BLaER1 treated with 17β-estradiol and CSF1 and Interleukin-3, amounts not matched to agents 10 nM and 100 nM (cell line): ENCODE measurements around the gene SCAMP2.

ENCODE experiments used
- H3K27ac ChIP-seq, 11 experiments: shearing (Covaris generic); formaldehyde crosslinking; 2 replicates each; pipeline ENCODE4 v1.8.1; 2022
- H3K27me3 ChIP-seq, 11 experiments: shearing (Covaris generic); formaldehyde crosslinking; 2 replicates each; pipeline ENCODE4 v1.8.1; 2022
- H3K36me3 ChIP-seq, 11 experiments: shearing (Covaris generic); formaldehyde crosslinking; 2 replicates each; pipeline ENCODE4 v1.8.1; 2022
- H3K4me1 ChIP-seq, 10 experiments: shearing (Covaris generic); formaldehyde crosslinking; 2 replicates each; pipeline ENCODE4 v1.8.1; 2022
- H3K4me2 ChIP-seq, 11 experiments: shearing (Covaris generic); formaldehyde crosslinking; 2 replicates each; pipeline ENCODE4 v1.8.1; 2022
- H3K4me3 ChIP-seq, 10 experiments: shearing (Covaris generic); formaldehyde crosslinking; 2 replicates each; pipeline ENCODE4 v1.8.1; 2022
- H3K9ac ChIP-seq, 11 experiments: shearing (Covaris generic); formaldehyde crosslinking; 2 replicates each; pipeline ENCODE4 v1.8.1; 2022
- H3K9me3 ChIP-seq, 11 experiments: shearing (Covaris generic); formaldehyde crosslinking; replicated peaks in 1 of 11; 2 replicates each; pipeline ENCODE4 v1.8.1; 2022
- H4K20me1 ChIP-seq, 11 experiments: shearing (Covaris generic); formaldehyde crosslinking; 2 replicates each; pipeline ENCODE4 v1.8.1; 2022
- Cebpa-rat ChIP-seq, 11 experiments: shearing (Covaris generic); IDR thresholded peaks; 2 replicates each; pipeline ENCODE4 v1.8.1; 2022

Gene SCAMP2

DNA sequence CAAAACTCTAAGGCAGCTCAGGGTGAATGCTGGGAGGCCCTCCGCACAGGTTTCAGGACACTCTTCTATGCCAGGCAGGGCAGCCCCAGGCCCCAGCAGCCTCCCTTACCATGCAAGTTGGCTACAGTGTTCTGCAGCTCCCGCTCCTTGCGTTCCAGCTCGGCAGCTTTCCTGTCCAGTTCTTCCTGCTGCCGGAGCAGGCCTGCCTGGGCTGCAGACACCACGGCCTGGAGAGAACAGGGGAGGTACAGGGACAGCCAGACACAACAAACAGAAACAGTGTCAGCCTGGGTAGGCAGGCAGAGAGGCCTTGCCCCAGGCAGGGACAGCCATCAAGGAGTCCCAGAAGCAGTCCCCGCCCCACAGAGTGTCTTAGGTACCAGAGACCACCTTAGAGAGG, 21.2 kb downstream of the SCAMP2 start:
- Histone ChIP-seq H3K27ac (peak overlapping the region in 1 of 11 experiments; percentile 83; a peak in 1 of 22 replicates), H3K9me3 (no peaks in the 10 kb centered on the region), H3K9ac (peak overlapping the region in 1 of 11 experiments; percentile 9; a peak in 1 of 22 replicates), H3K4me1 (peaks cover 38 to 65% (median 52%) of the 10 kb centered on the region in 10 experiments), H4K20me1 (peaks cover 35 to 84% (median 53%) of the 10 kb centered on the region in 11 experiments; a peak in 20 of 22 replicates), H3K4me3 (no peak overlapping the region), H3K27me3 (no peaks in the 10 kb centered on the region), H3K36me3 (peaks cover 66 to 84% (median 74%) of the 10 kb centered on the region in 11 experiments), H3K4me2 (no peak overlapping the region)
- no peak for TF ChIP-seq Cebpa-rat (IDR thresholded peaks at IDR 0.05)

- H3K9ac ChIP-seq: peak overlapping the region in 1 of 11 experiments; percentile 1; a peak in 1 of 22 replicates
- H4K20me1 ChIP-seq: peaks cover 20 to 75% (median 38%) of the 10 kb centered on the region in 11 experiments; a peak in 18 of 22 replicates
- no peak overlapping the region for H3K4me2 ChIP-seq
- H3K27me3 ChIP-seq: no peaks in the 10 kb centered on the region
- no peak overlapping the region for H3K4me3 ChIP-seq
- H3K9me3 ChIP-seq: no peaks in the 10 kb centered on the region
- TF ChIP-seq Cebpa-rat (IDR thresholded peaks at IDR 0.05): no peak
- no peak overlapping the region for H3K27ac ChIP-seq
- peaks cover 76 to 94% (median 90%) of the 10 kb centered on the region in 11 experiments for H3K36me3 ChIP-seq
- peaks cover 38 to 64% (median 48%) of the 10 kb centered on the region in 10 experiments for H3K4me1 ChIP-seq
These were observed 22.8 kb downstream of the SCAMP2 start for GRCh38 chr15:74850393-74850792.

DNA sequence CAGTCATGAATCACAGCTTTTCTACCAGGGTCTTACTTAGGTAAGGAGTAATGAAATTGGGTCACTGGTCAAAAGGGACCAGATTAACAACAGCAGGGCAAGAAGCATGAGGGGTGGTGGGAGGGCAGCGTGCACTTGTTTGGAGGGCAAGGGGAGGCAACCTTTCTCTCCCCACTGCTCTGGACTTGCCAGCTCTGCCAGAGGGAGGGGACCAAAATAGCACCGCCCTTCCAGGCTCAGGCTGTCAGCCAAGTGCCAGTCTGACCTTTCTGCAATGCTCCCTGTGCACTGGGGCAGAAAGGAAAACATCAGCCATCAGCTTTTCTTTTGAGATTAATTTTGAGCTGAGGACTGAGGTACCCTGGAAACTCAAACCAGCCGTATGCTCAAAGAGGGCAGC, 25.7 kb downstream of the SCAMP2 start:
- no peak for TF ChIP-seq Cebpa-rat (IDR thresholded peaks at IDR 0.05)
- no peaks in the 10 kb centered on the region for H3K27me3 ChIP-seq
- H3K9ac ChIP-seq: peak overlapping the region in 5 of 11 experiments; percentile 7 to 25 (median 15); a peak in 3 of 22 replicates
- H3K4me3 ChIP-seq: no peak overlapping the region
- peaks cover 0 to 50% (median 9%) of the 10 kb centered on the region in 11 experiments; a peak in 9 of 22 replicates for H4K20me1 ChIP-seq
- no peaks in the 10 kb centered on the region for H3K9me3 ChIP-seq
- no peak overlapping the region for H3K27ac ChIP-seq
- H3K4me2 ChIP-seq: peak overlapping the region in 6 of 11 experiments; percentile 24 to 50 (median 38); a peak in 10 of 22 replicates
- peaks cover 45 to 59% (median 53%) of the 10 kb centered on the region in 10 experiments for H3K4me1 ChIP-seq
- H3K36me3 ChIP-seq: peaks cover 65 to 83% (median 69%) of the 10 kb centered on the region in 11 experiments

- Histone ChIP-seq H3K9ac (peak overlapping the region; percentile 61 to 93 (median 88); a peak in 20 of 22 replicates), H3K9me3 (no peaks in the 10 kb centered on the region), H3K4me1 (peaks cover 63 to 75% (median 71%) of the 10 kb centered on the region in 10 experiments), H3K4me2 (peak overlapping the region; percentile 85 to 99 (median 93)), H3K27ac (peak overlapping the region in 10 of 11 experiments; percentile 1 to 99 (median 91); a peak in 17 of 22 replicates), H3K36me3 (peaks cover 46 to 69% (median 53%) of the 10 kb centered on the region in 11 experiments), H4K20me1 (peaks cover 0 to 44% (median 8%) of the 10 kb centered on the region in 11 experiments; a peak in 8 of 22 replicates), H3K4me3 (no peak overlapping the region), H3K27me3 (no peaks in the 10 kb centered on the region)
- TF ChIP-seq Cebpa-rat (IDR thresholded peaks at IDR 0.05): no peak
These were observed 27.6 kb downstream of the SCAMP2 start for GRCh38 chr15:74845581-74845980.

DNA sequence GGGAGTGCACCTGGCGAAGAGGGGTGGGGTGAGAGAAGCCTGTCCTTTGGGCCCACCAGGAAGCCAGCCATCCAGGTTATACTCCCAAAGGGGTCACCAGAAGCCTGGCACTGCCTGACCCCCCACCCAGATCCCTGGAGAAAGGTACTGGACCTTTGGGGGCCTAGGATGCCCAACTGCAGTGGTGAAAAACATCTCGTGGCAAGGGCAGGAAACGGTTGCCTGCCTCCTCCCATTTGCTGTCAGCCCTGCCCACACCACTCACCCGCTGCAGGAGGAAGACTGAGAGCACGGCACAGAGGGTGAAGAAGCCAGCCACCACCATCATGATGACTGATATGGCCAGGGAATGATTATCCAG, 28.0 kb downstream of the SCAMP2 start:
- peak overlapping the region; percentile 81 to 93 (median 89); a peak in 20 of 22 replicates for H3K9ac ChIP-seq
- H3K4me1 ChIP-seq: peaks cover 67 to 79% (median 75%) of the 10 kb centered on the region in 10 experiments
- H3K4me2 ChIP-seq: peak overlapping the region; percentile 85 to 99 (median 93)
- no peaks in the 10 kb centered on the region for H3K27me3 ChIP-seq
- no peaks in the 10 kb centered on the region for H3K9me3 ChIP-seq
- H3K4me3 ChIP-seq: peak overlapping the region in 1 of 10 experiments; percentile 18; a peak in 2 of 20 replicates
- peak overlapping the region; percentile 33 to 99 (median 91); a peak in 20 of 22 replicates for H3K27ac ChIP-seq
- H4K20me1 ChIP-seq: peaks cover 0 to 44% (median 10%) of the 10 kb centered on the region in 11 experiments; a peak in 11 of 22 replicates
- peaks cover 43 to 69% (median 50%) of the 10 kb centered on the region in 11 experiments for H3K36me3 ChIP-seq
- TF ChIP-seq Cebpa-rat (IDR thresholded peaks at IDR 0.05): no peak

DNA sequence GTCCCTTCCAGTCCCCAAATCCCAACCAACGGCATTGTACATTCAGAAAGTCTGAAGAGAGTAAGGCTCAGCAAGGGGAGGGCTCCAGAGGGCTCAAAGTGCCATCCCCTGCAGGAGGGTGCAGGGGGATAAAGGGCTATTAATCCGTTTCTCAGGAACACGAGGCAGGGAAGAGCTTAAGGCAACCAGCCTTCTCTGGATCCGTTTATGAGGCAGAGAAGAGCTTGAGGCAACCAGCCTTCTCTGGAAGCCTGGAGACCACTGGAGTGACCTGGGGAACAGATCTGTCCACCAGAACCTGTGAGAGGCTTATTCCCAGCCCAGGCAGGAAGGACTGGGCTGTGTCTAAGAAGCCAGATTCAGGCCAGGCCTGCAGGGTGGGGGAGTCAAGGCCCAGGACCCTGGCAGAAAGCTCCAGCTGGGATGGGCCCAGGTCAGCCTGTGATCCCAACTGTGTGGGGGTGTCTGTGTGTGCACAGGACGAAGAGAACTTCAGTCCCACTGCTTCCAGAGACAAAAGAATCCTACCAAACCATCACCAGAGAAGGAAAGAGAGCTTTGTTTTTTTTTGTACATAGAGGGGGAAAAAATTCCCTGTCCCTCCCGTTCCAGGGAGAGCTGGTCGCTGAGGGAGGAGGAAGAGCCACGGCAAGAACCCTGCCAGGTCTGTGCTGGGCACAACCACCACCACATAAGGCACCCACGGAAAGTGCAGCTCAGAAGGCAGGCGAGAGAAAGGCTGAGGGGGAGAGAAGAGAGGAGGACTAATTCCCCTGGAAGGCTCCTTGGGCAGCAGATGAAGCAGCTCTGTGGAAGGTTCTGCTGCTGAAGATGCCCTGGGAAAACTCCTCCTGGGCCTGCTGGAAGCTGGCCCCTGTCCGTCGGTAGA, 28.6 kb downstream of the SCAMP2 start:
- peak overlapping the region in 6 of 10 experiments; percentile 79 to 85 (median 82); a peak in 9 of 20 replicates for H3K4me3 ChIP-seq
- H3K27me3 ChIP-seq: no peaks in the 10 kb centered on the region
- H3K9me3 ChIP-seq: no peaks in the 10 kb centered on the region
- peak overlapping the region; percentile 33 to 99 (median 91); a peak in 21 of 22 replicates for H3K27ac ChIP-seq
- peaks cover 73 to 85% (median 81%) of the 10 kb centered on the region in 10 experiments for H3K4me1 ChIP-seq
- peak overlapping the region; percentile 81 to 93 (median 89) for H3K9ac ChIP-seq
- H3K4me2 ChIP-seq: peak overlapping the region; percentile 85 to 99 (median 93)
- H3K36me3 ChIP-seq: peaks cover 37 to 69% (median 45%) of the 10 kb centered on the region in 11 experiments
- peaks cover 0 to 47% (median 11%) of the 10 kb centered on the region in 11 experiments; a peak in 11 of 22 replicates for H4K20me1 ChIP-seq
- TF ChIP-seq Cebpa-rat (IDR thresholded peaks at IDR 0.05): no peak

GRCh38 chr15:74843891-74844299, 29.3 kb downstream of the SCAMP2 start:
- H3K4me1 ChIP-seq: peaks cover 80 to 92% (median 88%) of the 10 kb centered on the region in 10 experiments
- no peaks in the 10 kb centered on the region for H3K27me3 ChIP-seq
- peak overlapping the region; percentile 81 to 93 (median 89) for H3K9ac ChIP-seq
- no peak for TF ChIP-seq Cebpa-rat (IDR thresholded peaks at IDR 0.05)
- peaks cover 0 to 49% (median 14%) of the 10 kb centered on the region in 11 experiments; a peak in 11 of 22 replicates for H4K20me1 ChIP-seq
- H3K9me3 ChIP-seq: no peaks in the 10 kb centered on the region
- H3K27ac ChIP-seq: peak overlapping the region; percentile 83 to 99 (median 91)
- peak overlapping the region; percentile 76 to 94 (median 82) for H3K4me3 ChIP-seq
- peak overlapping the region; percentile 85 to 99 (median 93) for H3K4me2 ChIP-seq
- H3K36me3 ChIP-seq: peaks cover 31 to 68% (median 39%) of the 10 kb centered on the region in 11 experiments

GRCh38 chr15:74843445-74843828, 29.7 kb downstream of the SCAMP2 start:
- peaks cover 29 to 68% (median 39%) of the 10 kb centered on the region in 11 experiments for H3K36me3 ChIP-seq
- H3K27ac ChIP-seq: peak overlapping the region; percentile 83 to 99 (median 91)
- peak overlapping the region; percentile 76 to 94 (median 82) for H3K4me3 ChIP-seq
- H3K9ac ChIP-seq: peak overlapping the region; percentile 81 to 93 (median 89)
- H3K27me3 ChIP-seq: no peaks in the 10 kb centered on the region
- peaks cover 82 to 94% (median 90%) of the 10 kb centered on the region in 10 experiments for H3K4me1 ChIP-seq
- TF ChIP-seq Cebpa-rat (IDR thresholded peaks at IDR 0.05): no peak
- peaks cover 0 to 45% (median 14%) of the 10 kb centered on the region in 11 experiments; a peak in 12 of 22 replicates for H4K20me1 ChIP-seq
- H3K9me3 ChIP-seq: no peaks in the 10 kb centered on the region
- H3K4me2 ChIP-seq: peak overlapping the region; percentile 85 to 99 (median 93)
